Peyer's patch (tissue), 4 donors: ENCODE data around the gene PLEKHA6. TPM values are rescaled to one million over a fixed set of nuclear protein-coding genes. Genes with fewer than 3 reads are reported as not detected.

Experiments
- DNase-seq, 3 donors: peaks; one replicate each; pipeline ENCODE4 v3.0.0-alpha.2; 2017 to 2019
- H3K27ac ChIP-seq, 4 donors: fragments of 200-600 bp; sonication (generic); one replicate each; pipeline ENCODE4 v1.5.1; 2016 to 2019
- H3K27me3 ChIP-seq, 2 donors: fragments of 200-600 bp; sonication (generic); one replicate each; pipeline ENCODE4 v1.5.1; 2019
- H3K36me3 ChIP-seq, 3 donors: fragments of 200-600 bp; sonication (generic); one replicate each; pipeline ENCODE4 v1.5.1; 2016 to 2019
- H3K4me1 ChIP-seq, 4 donors: fragments of 200-600 bp; sonication (generic); one replicate each; pipeline ENCODE4 v1.5.1; 2016 to 2019
- H3K4me3 ChIP-seq, 4 donors: fragments of 200-600 bp; sonication (generic); 1 replicate in 3 of 4; 2 replicates in 1 of 4; pipeline ENCODE4 v1.5.1; 2016 to 2019; ENCODE audit warnings: mild to moderate bottlenecking in 1 of 4
- H3K9me3 ChIP-seq, 4 donors: fragments of 200-600 bp; sonication (generic); one replicate each; pipeline ENCODE4 v1.5.1; 2016 to 2019; ENCODE audit warnings: mild to moderate bottlenecking in 1 of 4
- POLR2A ChIP-seq, 2 donors: fragments of 450-650 bp; IDR thresholded peaks; one replicate each; pipeline ENCODE4 v1.5.1; 2017; ENCODE audit warnings: antibody characterized with exemption in 2 of 2, mild to moderate bottlenecking in 2 of 2, moderate library complexity in 2 of 2
- total RNA-seq, 4 donors: library from RNA; depleted of rRNA; stranded (reverse); fragments of >200 nt; gene quantifications; one replicate each; pipeline ENCODE4 v1.1.0, GENCODE V29; 2016
- TF ChIP-seq, protein P1 (sequence below), 6 experiments: fragments of 450-650 bp in 4 of 6; fragments of 200-600 bp in 2 of 6; sonication (generic) in 1 of 6; IDR thresholded peaks; one replicate each; pipeline ENCODE4 v1.5.1; 2017 to 2019; ENCODE audit warnings: antibody characterized with exemption in 6 of 6, mild to moderate bottlenecking in 3 of 6, moderate library complexity in 1 of 6

The PLEKHA6 gene
- total RNA-seq, 4 donors from 2014 or later, result 57.3 to 91.6 (median 70.2) TPM

DNA sequence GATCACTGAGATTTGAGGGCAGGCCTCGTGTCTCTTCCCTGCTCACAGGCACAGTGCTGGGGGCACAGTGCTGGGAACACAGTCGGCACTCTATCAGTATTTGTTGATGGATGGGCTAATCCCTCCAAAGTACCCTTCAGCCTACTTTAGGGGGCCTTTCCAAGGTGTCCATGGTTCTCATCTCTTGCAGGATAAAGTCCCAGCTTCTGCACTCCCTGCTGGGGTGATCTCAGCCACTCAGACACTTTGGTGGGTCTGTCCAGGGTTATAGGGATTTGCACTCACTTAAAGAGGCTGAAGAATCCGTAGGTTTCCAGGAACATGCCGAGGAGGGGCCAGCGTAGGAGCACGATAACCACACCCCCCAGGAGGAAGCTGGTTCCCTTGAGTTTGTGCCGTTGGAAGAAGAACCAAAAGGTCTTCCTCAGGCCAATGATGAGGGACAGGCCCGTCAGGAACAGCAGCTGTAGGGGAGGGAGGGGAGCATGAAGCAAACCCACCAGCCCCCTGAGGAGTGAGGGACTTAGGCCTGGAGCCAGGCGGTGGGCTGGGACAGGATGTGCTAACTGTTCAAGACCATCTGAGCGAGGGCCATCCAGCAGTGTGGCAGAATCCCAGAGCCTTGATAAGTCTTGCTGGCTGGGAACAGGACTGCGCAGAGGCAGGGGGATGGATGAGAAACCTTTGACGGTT is 158.2 kb downstream of the PLEKHA6 start:
- Histone ChIP-seq H3K9me3 (no peaks in the 10 kb centered on the region), H3K4me1 (no peaks in the 10 kb centered on the region), H3K4me3 (no peak overlapping the region), H3K27ac (no peak overlapping the region), H3K36me3 (no peaks in the 10 kb centered on the region), H3K27me3 (no peaks in the 10 kb centered on the region)
- DNase-seq, result no peak
- TF ChIP-seq, protein P1, sequence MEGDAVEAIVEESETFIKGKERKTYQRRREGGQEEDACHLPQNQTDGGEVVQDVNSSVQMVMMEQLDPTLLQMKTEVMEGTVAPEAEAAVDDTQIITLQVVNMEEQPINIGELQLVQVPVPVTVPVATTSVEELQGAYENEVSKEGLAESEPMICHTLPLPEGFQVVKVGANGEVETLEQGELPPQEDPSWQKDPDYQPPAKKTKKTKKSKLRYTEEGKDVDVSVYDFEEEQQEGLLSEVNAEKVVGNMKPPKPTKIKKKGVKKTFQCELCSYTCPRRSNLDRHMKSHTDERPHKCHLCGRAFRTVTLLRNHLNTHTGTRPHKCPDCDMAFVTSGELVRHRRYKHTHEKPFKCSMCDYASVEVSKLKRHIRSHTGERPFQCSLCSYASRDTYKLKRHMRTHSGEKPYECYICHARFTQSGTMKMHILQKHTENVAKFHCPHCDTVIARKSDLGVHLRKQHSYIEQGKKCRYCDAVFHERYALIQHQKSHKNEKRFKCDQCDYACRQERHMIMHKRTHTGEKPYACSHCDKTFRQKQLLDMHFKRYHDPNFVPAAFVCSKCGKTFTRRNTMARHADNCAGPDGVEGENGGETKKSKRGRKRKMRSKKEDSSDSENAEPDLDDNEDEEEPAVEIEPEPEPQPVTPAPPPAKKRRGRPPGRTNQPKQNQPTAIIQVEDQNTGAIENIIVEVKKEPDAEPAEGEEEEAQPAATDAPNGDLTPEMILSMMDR (IDR thresholded peaks at IDR 0.05), result no peak
- no peak for TF ChIP-seq POLR2A (IDR thresholded peaks at IDR 0.05)

DNA sequence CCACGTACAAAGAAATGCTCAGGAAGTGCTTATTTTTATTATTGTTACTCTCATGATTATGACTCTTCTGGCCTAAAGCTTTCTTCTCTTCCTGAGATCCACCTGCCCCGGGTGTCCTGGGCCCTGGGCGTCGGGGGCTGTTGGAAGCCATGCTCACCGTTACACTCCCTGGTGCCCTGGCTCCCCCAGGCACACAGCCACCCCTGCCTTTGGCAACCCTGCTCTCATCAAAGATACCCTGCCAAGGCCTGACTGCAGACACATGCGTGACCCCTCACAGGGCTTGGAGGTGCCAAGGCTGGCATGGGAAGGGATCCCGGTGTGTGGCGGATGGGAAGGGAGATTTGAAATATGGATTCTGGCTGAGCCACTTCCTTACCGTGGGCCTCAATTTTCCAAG is 160.2 kb downstream of the PLEKHA6 start:
- Histone ChIP-seq H3K27ac (no peak overlapping the region), H3K4me3 (no peak overlapping the region), H3K4me1 (no peaks in the 10 kb centered on the region), H3K27me3 (no peaks in the 10 kb centered on the region), H3K36me3 (no peaks in the 10 kb centered on the region), H3K9me3 (no peaks in the 10 kb centered on the region)
- no peak for DNase-seq
- TF ChIP-seq POLR2A (IDR thresholded peaks at IDR 0.05), result no peak
- TF ChIP-seq, protein P1 (IDR thresholded peaks at IDR 0.05), result no peak

DNA sequence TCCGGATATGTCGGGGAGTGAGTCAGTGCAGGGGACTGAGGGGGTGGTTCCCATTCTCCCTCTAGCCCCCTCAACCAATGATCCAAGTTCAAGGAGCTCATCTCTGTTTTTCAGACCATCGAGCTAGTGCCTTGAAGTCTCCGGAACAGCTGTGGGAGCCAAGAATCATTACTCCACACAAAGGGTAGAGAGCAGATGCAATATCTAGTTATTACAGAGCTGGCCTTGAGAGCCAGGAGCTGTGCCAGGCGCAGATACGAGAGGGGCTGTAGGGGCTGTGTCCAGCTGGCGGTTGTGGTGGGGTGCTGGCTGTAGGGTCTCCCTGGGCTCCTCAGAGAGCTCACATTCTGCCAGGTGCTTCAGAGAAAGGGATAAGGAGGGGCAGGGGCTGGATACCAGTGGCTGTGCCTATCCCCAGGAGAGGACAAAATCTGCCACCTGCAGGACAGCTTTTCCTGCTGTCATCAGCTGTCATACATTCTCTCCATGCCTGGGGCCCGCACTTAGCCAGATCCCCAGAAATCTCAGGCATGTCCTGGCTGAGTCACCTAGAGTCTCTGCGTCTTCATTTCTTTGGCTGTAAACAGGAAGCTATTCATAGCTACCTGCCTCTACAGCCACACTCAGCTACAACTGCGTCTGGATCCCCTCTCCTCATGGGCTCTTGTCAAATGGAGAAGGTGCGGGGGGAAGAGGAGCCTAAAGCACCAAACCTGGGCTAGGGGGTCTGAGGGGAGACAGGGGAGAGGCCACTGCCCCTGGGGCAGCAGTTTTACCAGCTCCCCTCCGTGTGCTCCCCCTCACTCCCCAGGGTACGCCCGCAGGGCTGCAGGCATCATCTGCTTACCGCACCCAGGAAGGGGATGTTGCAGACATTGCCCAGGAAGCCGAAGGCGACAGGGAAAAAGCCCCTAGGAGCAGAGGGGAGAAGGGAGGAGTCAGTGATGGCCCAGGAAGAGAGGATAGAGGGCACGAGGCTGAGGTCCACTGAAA is 161.1 kb downstream of the PLEKHA6 start:
- no peaks in the 10 kb centered on the region for H3K36me3 ChIP-seq
- no peaks in the 10 kb centered on the region for H3K27me3 ChIP-seq
- H3K27ac ChIP-seq, result no peak overlapping the region
- no peak overlapping the region for H3K4me3 ChIP-seq
- H3K9me3 ChIP-seq, result no peaks in the 10 kb centered on the region
- H3K4me1 ChIP-seq, result no peaks in the 10 kb centered on the region
- DNase-seq, result no peak
- TF ChIP-seq, protein P1 (IDR thresholded peaks at IDR 0.05), result peak in 2 of 6 experiments; percentile 6 to 27
- TF ChIP-seq POLR2A (IDR thresholded peaks at IDR 0.05), result no peak

DNA sequence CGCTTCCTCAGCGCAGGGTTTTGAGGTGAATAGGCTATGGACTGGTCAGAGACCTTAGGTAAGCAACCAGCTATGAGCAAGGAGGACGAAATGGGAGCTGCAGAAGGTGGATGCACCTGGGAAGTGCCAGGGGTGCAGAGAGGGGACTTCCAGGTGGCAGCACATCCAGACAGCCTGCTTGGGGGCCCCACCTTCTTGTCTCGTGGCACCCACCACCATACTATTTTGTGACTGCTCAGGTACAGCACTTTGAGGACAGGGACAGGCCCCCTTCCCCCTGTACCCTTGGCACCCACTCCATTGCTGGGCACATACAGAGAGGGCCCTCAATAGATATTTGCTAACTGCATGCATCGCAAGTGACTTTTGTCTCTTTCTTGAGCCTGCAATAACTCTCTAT is 162.7 kb downstream of the PLEKHA6 start:
- H3K27ac ChIP-seq, result no peak overlapping the region
- H3K27me3 ChIP-seq, result no peaks in the 10 kb centered on the region
- no peak for TF ChIP-seq POLR2A (IDR thresholded peaks at IDR 0.05)
- TF ChIP-seq, protein P1 (IDR thresholded peaks at IDR 0.05), result no peak
- H3K4me3 ChIP-seq, result no peak overlapping the region
- H3K9me3 ChIP-seq, result no peaks in the 10 kb centered on the region
- no peak for DNase-seq
- H3K36me3 ChIP-seq, result no peaks in the 10 kb centered on the region
- H3K4me1 ChIP-seq, result no peaks in the 10 kb centered on the region

DNA sequence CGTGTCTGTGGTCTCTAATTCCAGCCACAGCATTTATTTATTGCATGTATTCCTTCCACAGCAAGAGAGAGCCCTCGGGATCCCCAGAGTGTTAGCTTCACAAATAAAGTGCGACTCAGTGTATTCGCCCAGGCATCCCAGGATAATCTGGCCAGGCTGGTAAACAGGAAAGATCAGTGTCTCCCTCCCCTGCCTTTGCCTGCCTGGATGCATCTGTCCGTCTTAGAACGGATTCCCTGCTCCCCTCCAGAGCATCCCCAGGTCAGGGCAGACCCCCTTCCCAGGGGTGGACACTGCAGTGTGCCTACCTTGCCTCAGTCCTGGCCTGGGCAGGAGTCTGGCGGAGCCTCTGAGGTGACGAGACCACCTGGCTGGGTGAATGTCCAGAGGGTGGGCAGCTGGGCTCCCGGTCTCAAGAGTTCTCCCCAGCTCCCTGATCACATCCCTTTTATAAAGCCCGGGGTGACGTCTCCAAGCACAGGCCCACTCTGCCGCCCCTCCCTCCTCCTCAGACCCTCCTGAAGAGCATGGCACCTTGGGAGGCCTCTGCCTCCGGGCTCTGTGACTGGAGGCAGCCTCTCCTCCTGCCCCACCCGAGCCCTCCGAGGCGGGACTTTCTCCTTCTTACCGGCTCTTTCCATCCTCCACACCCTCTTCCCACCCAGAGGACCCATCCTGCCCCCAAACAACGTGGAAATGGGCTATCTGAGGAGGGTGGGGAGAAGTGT is 163.5 kb downstream of the PLEKHA6 start, which contains the start of gene KISS1:
Gene KISS1 (minus strand): TSS at position 424 of the 728 bp plus-strand sequence. CDS start 3,615 bp downstream, outside the sequence.
- Histone ChIP-seq H3K27ac (no peak within 1 kb of the TSS), H3K4me1 (no peaks in the 10 kb centered on the region)
- no peak for DNase-seq

More for the DNA sequence above, 163.5 kb downstream of the PLEKHA6 start, which contains the start of gene KISS1:
- Histone ChIP-seq H3K4me3 (no peak within 1 kb of the TSS), H3K9me3 (no peaks in the 10 kb centered on the region), H3K36me3 (no peaks in the 10 kb centered on the region), H3K27me3 (no peaks in the 10 kb centered on the region)
- TF ChIP-seq, protein P1 (IDR thresholded peaks at IDR 0.05), result no peak
- TF ChIP-seq POLR2A (IDR thresholded peaks at IDR 0.05), result no peak
